ENCODE results near the gene SARS1. TPM values are rescaled to one million over a fixed set of nuclear protein-coding genes. Genes with fewer than 3 reads are reported as not detected.

Gene SARS1
- total RNA-seq, 1 experiment from 2014 or later = 129 TPM

- H3K4me1 Mint-ChIP-seq (ENCODE audit: low read depth, unreplicated experiment) = peaks cover 1% of the 10 kb centered on the region
- H3K27me3 Mint-ChIP-seq (ENCODE audit: unreplicated experiment) = peaks cover 10% of the 10 kb centered on the region
- no peaks in the 10 kb centered on the region for H3K9me3 Mint-ChIP-seq (ENCODE audit: low read depth, unreplicated experiment)
- CTCF ChIA-PET = no interaction called here
- no peaks in the 10 kb centered on the region for H3K36me3 Mint-ChIP-seq (ENCODE audit: insufficient read depth, unreplicated experiment)
- no TSS peak for BruUV-seq (replicated peaks)
- DNase-seq = no peak
- TF ChIP-seq, protein P1, sequence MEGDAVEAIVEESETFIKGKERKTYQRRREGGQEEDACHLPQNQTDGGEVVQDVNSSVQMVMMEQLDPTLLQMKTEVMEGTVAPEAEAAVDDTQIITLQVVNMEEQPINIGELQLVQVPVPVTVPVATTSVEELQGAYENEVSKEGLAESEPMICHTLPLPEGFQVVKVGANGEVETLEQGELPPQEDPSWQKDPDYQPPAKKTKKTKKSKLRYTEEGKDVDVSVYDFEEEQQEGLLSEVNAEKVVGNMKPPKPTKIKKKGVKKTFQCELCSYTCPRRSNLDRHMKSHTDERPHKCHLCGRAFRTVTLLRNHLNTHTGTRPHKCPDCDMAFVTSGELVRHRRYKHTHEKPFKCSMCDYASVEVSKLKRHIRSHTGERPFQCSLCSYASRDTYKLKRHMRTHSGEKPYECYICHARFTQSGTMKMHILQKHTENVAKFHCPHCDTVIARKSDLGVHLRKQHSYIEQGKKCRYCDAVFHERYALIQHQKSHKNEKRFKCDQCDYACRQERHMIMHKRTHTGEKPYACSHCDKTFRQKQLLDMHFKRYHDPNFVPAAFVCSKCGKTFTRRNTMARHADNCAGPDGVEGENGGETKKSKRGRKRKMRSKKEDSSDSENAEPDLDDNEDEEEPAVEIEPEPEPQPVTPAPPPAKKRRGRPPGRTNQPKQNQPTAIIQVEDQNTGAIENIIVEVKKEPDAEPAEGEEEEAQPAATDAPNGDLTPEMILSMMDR (IDR thresholded peaks at IDR 0.05; ENCODE audit: unreplicated experiment) = no peak
- intact Hi-C loops (cut with micrococcal nuclease; ENCODE audit: unreplicated experiment) = no loop called here
- peak overlapping the region; percentile 37 for H3K4me3 Mint-ChIP-seq (ENCODE audit: low read depth, unreplicated experiment)
- no peak overlapping the region for H3K27ac Mint-ChIP-seq (ENCODE audit: unreplicated experiment)
Measured at GRCh38 chr1:109249654-109250401, 36.1 kb downstream of the SARS1 start.

DNA sequence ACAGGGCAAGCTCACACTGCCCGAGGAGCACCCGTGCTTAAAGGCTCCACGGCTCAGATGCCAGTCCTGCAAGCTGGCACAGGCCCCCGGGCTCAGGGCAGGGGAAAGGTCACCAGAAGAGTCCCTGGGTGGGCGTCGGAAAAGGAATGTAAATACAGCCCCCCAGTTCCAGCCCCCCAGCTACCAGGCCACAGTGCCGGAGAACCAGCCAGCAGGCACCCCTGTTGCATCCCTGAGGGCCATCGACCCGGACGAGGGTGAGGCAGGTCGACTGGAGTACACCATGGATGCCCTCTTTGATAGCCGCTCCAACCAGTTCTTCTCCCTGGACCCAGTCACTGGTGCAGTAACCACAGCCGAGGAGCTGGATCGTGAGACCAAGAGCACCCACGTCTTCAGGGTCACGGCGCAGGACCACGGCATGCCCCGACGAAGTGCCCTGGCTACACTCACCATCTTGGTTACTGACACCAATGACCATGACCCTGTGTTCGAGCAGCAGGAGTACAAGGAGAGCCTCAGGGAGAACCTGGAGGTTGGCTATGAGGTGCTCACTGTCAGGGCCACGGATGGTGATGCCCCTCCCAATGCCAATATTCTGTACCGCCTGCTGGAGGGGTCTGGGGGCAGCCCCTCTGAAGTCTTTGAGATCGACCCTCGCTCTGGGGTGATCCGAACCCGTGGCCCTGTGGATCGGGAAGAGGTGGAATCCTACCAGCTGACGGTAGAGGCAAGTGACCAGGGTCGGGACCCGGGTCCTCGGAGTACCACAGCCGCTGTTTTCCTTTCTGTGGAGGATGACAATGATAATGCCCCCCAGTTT lies 36.9 kb downstream of the SARS1 start:
- TF ChIP-seq, protein P1 (IDR thresholded peaks at IDR 0.05; ENCODE audit: unreplicated experiment) = no peak

GRCh38 chr1:109251277-109252166 lies 37.8 kb downstream of the SARS1 start:
- intact Hi-C loops (cut with micrococcal nuclease; ENCODE audit: unreplicated experiment) = no loop called here
- no peak overlapping the region for H3K27ac Mint-ChIP-seq (ENCODE audit: unreplicated experiment)
- H3K9me3 Mint-ChIP-seq (ENCODE audit: low read depth, unreplicated experiment) = no peaks in the 10 kb centered on the region
- BruUV-seq (replicated peaks) = no TSS peak
- no peaks in the 10 kb centered on the region for H3K36me3 Mint-ChIP-seq (ENCODE audit: insufficient read depth, unreplicated experiment)
- H3K4me3 Mint-ChIP-seq (ENCODE audit: low read depth, unreplicated experiment) = no peak overlapping the region
- H3K4me1 Mint-ChIP-seq (ENCODE audit: low read depth, unreplicated experiment) = peaks cover 14% of the 10 kb centered on the region
- CTCF ChIA-PET = no interaction called here
- TF ChIP-seq, protein P1 (IDR thresholded peaks at IDR 0.05; ENCODE audit: unreplicated experiment) = no peak
- DNase-seq = no peak
- H3K27me3 Mint-ChIP-seq (ENCODE audit: unreplicated experiment) = peaks cover 7% of the 10 kb centered on the region

More for the DNA sequence above, 36.9 kb downstream of the SARS1 start:
- Mint-ChIP-seq H3K27me3 (ENCODE audit: unreplicated experiment) (peaks cover 10% of the 10 kb centered on the region), H3K27ac (ENCODE audit: unreplicated experiment) (no peak overlapping the region), H3K9me3 (ENCODE audit: low read depth, unreplicated experiment) (no peaks in the 10 kb centered on the region), H3K4me3 (ENCODE audit: low read depth, unreplicated experiment) (no peak overlapping the region), H3K4me1 (ENCODE audit: low read depth, unreplicated experiment) (peaks cover 10% of the 10 kb centered on the region), H3K36me3 (ENCODE audit: insufficient read depth, unreplicated experiment) (no peaks in the 10 kb centered on the region)
- CTCF ChIA-PET = no interaction called here
- no TSS peak for BruUV-seq (replicated peaks)
- no peak for DNase-seq
- intact Hi-C loops (cut with micrococcal nuclease; ENCODE audit: unreplicated experiment) = no loop called here

GRCh38 chr1:109252167-109252892 lies 38.6 kb downstream of the SARS1 start:
- no peak overlapping the region for H3K27ac Mint-ChIP-seq (ENCODE audit: unreplicated experiment)
- DNase-seq = no peak
- TF ChIP-seq, protein P1 (IDR thresholded peaks at IDR 0.05; ENCODE audit: unreplicated experiment) = no peak
- H3K4me1 Mint-ChIP-seq (ENCODE audit: low read depth, unreplicated experiment) = peaks cover 14% of the 10 kb centered on the region
- no peak overlapping the region for H3K4me3 Mint-ChIP-seq (ENCODE audit: low read depth, unreplicated experiment)
- intact Hi-C loops (cut with micrococcal nuclease; ENCODE audit: unreplicated experiment) = no loop called here
- H3K9me3 Mint-ChIP-seq (ENCODE audit: low read depth, unreplicated experiment) = no peaks in the 10 kb centered on the region
- CTCF ChIA-PET = no interaction called here
- H3K36me3 Mint-ChIP-seq (ENCODE audit: insufficient read depth, unreplicated experiment) = no peaks in the 10 kb centered on the region
- no TSS peak for BruUV-seq (replicated peaks)
- H3K27me3 Mint-ChIP-seq (ENCODE audit: unreplicated experiment) = no peaks in the 10 kb centered on the region
